ENCODE data around the gene RASGRF1.
A peak's percentile ranks its signal among the peaks of the same experiment; 100 is the strongest.

RASGRF1 gene

DNA sequence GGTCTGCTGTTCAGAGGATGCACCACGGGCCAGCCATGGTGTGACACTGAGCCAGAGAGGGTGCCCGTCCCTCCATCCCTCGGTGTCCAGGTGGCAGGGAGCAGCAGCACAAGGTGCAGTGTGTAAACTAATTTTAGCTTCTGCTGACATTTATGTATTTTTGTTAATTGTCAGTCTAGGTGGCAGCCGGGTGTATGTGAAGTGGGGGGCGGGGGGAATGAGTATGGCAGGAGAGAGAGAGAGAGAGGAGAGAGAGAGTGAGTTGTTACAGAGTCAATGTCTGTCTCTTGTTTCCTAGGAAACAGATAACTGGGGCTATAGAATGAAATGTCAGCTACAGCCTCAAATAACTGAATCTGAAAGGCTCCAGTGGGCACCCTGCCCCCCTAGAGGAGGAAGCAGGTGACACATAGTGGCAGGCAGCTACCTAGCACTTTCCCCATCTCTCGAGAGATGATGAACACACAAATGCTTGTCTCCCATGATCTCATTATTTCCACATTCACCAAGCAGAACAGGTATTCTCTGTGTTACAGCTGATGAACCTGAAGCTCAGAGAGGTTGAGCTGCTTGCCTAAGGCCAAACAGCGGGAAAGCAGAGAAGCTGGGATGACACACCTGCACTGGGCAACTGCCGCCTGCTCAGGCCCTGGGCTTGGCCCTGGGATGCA lies 24.7 kb downstream of the RASGRF1 start:
- DNase-seq: peak; percentile 80

- DNase-seq: no peak
Measured at GRCh38 chr15:79065361-79065705, 25.2 kb downstream of the RASGRF1 start.

- DNase-seq: no peak
Measured at GRCh38 chr15:79064496-79064895, 26.1 kb downstream of the RASGRF1 start.

DNA sequence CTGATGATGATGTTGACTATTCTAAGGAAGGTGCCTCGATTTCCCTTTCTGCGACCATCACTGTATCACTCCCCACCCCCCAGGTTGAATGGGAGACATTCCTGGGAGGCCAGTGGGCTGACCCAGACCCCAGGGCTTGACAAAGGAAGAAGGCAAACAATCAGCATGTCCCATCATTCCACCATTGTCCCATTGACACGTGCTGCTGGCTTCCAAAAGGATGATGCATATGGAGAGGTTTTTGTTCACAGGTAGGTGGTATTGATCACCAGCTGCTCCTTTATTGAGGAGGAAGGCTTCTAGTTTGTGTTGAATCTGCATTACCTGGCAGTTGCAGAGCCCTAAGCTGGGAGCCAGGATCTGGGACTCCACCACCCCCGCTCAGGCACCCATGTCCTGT lies 30.4 kb downstream of the RASGRF1 start:
- DNase-seq: no peak

GRCh38 chr15:79059081-79059572 lies 31.5 kb downstream of the RASGRF1 start:
- no peak for DNase-seq

DNA sequence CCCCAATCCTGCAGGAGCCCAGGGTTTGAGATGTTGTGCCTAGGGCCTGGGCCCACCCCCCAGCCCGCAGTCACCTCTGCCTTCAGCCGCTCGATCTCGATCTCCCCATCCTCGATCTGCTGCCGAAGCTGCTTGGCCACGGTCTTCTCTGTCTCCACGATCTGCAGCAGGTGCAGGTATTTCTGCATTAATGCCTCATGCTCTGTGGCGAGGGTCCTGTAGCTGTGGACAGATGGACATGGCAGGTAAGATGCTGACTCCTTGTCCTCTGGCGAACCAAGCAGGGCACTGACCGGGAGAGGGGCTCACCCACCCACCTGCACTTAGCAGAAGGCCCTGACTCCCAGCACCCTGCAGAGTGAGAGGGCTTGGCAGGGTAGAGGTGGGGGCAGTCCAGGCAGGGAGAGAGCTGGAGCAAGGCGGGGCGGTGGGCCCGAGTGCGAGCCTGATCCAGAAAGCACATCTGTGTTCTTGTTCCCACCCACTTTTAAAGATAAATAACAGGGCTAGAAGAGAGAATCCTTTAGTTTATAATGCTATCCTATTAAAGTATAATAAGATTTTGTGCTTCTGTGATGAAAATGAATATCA lies 32.2 kb downstream of the RASGRF1 start:
- no peak for DNase-seq

GRCh38 chr15:79057050-79057449 lies 33.5 kb downstream of the RASGRF1 start:
- DNase-seq: no peak

DNA sequence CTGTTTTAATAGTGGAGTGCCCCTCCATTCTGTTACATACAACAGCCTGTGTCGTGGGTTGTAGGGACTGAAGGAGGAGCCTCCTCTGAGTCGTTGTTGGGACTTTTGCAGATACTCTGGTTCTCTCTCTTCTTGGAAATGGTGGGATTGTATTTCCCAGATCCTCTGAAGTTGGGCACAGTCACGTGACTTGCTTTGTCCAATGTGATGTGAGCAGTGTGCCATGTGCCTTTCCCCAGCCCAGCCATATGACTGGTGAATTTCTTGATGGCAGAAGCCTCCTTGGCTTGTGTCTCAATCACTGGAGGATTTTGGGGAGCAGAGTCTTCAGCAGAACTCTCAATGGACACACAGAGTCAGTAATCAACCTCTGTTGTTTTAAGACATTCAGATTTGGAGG lies 36.2 kb downstream of the RASGRF1 start:
- DNase-seq: no peak

- DNase-seq: no peak
Measured at GRCh38 chr15:79053894-79054293, 36.7 kb downstream of the RASGRF1 start.

- DNase-seq: no peak
Measured at GRCh38 chr15:79051941-79052731, 38.4 kb downstream of the RASGRF1 start.

DNA sequence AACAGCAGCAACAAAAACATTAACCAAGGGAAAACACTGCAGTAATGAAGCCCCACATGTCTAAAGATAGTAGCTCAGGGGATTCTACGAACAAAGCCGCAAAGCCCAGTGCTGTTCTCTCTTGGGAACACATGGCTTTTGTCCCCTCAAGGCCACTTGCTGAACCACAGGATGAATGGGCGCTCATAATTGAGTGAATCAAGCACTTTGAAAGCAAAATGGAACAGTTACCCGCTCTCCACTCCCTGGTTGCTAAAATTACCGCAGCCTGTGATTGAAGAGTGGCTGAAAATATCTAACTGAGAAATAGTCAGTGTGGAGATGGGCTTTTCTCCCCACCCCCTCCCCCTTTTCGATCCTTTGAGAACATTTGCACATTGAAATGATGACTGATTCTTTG lies 39.6 kb downstream of the RASGRF1 start:
- no peak for DNase-seq

GRCh38 chr15:79050341-79050740 lies 40.2 kb downstream of the RASGRF1 start:
- no peak for DNase-seq

DNA sequence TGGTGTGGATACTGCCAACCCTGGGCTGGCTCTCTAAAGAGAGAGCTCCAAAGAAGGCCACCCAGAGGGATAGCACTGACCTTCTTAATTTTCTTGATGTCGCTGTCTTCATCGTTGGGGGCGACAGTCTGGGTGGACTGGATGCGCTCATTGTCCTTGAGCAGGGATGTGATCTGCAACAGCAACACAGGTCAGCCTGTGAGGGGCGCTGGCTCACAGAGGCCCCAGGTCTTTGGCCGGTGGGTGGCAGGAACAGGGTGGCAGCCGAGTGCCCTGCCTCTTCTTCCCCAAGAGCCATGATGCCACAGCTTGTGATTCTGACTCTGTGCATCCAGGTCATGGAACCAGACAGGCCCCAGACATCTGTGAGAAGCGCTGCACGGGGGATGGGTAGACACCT lies 41.2 kb downstream of the RASGRF1 start:
- DNase-seq: no peak

- DNase-seq: no peak
Measured at GRCh38 chr15:79047676-79048439, 42.7 kb downstream of the RASGRF1 start.

DNA sequence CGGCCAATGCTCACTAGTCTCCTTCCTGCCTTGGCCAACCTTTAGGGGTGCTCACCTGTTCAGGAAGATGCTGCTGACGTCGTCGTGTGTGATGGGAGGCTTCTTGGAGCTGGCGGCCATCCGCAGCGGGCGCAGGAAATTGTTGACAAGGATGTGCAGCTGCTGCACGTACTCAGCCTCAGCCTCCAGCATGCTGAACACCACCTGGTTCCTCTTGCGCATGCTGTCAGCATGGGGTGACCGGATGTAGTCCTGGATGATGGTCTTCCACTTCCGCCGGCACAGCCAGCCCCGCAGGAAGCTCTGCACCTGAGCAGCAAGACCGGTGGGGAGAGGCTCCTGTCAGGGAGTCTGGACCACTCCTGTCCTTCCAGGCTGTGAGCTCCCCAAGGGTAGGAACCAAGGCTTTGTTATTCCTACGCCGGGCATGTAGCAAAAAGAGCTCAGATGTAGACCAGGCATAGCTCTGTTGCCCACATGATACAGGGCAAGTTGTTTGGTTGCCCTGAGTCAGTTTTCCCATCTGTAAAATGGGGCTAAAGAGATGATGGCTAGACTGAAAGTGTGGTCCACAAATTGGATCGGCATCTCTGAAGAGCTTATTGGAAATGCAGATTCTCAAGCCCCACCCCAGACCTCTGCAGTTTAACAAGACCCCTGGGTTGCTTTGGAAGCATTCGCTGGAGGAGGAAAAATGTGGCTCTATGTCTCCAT lies 43.7 kb downstream of the RASGRF1 start:
- no peak for DNase-seq

DNA sequence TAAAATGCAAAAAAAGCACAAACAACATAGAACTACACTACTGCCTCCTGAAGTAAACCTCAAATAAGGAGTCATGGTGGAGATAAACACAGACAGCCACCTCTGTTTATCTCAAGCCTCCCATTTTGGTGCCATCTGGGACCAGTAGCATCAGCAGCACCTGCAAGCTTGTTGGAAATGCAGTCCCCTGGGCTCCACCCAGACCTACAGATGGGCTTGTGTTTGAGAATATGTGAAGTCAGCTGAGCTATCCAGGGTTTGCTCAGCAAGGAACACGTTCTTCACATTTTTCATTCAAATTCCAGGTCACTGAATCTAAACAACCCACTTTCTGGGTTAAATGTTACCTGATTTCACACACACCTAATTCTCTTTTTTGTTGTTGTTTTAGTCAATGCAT lies 45.5 kb downstream of the RASGRF1 start:
- DNase-seq: no peak

DNA sequence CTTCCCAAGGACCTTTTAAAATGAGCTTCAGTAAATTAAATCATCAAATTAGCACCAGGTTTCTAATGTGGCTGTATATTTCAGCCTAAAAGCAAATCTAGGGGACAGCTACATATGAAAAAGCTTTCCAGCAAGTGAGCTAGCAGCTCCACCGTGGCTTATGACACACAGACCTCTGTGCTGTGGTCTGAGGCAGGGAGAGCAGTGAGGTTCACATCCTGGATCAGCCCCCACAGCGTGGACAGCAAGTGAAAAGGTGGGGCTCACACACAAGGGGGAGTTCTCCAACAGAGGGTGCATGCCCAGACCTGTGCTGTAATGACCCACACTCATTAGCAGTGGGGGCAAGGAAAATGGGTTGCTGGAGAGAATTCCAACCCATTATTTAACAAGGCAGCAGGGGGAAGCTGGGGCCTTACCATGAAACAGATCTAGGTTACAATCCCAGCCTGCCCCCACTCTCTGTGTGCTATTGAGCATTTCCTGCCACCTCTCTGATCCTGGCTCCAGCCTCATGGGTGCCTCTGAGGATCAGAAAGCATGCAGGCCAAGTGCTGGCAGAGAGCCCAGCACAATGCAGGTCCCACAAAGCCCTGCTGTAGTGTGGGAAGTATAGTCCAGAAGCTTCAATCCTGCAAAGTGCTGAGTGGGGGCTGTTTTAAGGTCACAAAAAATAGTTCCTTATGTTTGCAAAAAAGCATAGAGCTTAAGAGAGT lies 48.2 kb downstream of the RASGRF1 start:
- DNase-seq: no peak

- no peak for DNase-seq
Measured at GRCh38 chr15:79041601-79042168, 48.9 kb downstream of the RASGRF1 start.

DNA sequence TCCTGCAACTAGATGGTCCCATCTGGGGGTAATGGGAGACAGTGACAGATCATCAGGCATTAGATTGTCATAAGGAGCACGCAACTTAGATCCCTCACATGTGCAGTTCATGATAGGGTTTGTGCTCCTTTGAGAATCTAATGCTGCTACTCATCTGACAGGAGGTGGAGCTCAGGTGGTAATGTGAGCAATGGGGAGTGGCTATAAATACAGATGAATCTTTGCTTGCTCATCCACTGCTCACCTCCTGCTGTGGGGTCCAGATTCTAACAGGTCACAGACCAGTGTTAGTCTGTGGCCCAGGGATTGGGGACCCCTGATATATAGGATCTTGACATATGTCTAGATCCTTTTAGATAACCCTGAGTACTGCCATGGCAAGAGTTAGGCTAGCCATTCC lies 52.7 kb downstream of the RASGRF1 start:
- DNase-seq: no peak

GRCh38 chr15:79036323-79036722 lies 54.3 kb downstream of the RASGRF1 start:
- no peak for DNase-seq

DNA sequence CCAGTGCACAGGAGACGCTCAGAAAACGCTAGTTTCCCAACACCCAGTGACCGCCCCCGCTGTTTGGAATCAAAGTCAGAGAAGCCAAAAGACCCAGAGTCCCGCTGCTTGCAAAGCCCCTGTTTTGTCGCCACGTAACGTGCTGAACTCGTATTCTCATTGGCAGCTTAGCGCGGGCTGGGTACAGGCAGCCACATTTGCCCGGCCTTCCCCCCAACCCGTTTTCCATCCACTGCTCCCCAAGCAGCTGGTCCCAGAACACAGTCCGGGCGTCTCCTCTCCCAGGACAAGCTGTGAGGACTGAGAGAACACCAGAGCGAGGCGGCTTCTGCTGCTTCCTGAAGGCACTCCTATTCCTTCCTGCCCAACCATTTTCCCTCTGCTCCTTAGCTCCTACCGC lies 54.8 kb downstream of the RASGRF1 start:
- no peak for DNase-seq

Data from NCI-H1417 treated with DMSO at 0.1 percent for 48 hours (cell line).